Hepatocyte (in vitro differentiated cells): ENCODE measurements around the gene S100A4. TPM values are rescaled to one million over a fixed set of nuclear protein-coding genes. Genes with fewer than 3 reads are reported as not detected.

Source experiments
- DNase-seq: peaks from one replicate; pipeline ENCODE4 v3.0.0-alpha.2; 2016; ENCODE audit warnings: low spot score
- H2AFZ ChIP-seq: fragments of 200-600 bp; sonication (generic); 2 replicates; pipeline ENCODE4 v1.6.0; 2016; ENCODE audit warnings: antibody characterized with exemption, mild to moderate bottlenecking
- H3K27ac ChIP-seq: fragments of 200-600 bp; sonication (generic); 2 replicates; pipeline ENCODE4 v1.5.1; 2016; ENCODE audit warnings: mild to moderate bottlenecking
- H3K27me3 ChIP-seq: fragments of 200-600 bp; sonication (generic); 2 replicates; pipeline ENCODE4 v1.6.1; 2016
- H3K36me3 ChIP-seq: fragments of 200-600 bp; sonication (generic); replicated peaks from 2 replicates; pipeline ENCODE4 v1.5.1; 2016; ENCODE audit warnings: low read depth; ENCODE audit not compliant: insufficient read depth
- H3K4me1 ChIP-seq: fragments of 200-600 bp; sonication (generic); 2 replicates; pipeline ENCODE4 v1.5.1; 2016; ENCODE audit warnings: mild to moderate bottlenecking, moderate library complexity; ENCODE audit not compliant: insufficient read depth
- H3K4me2 ChIP-seq: fragments of 200-600 bp; sonication (generic); 2 replicates; pipeline ENCODE4 v1.6.0; 2016
- H3K4me3 ChIP-seq: fragments of 200-600 bp; sonication (generic); 2 replicates; pipeline ENCODE4 v1.5.1; 2016; ENCODE audit warnings: mild to moderate bottlenecking
- H3K79me2 ChIP-seq: fragments of 200-600 bp; sonication (generic); 2 replicates; pipeline ENCODE4 v1.6.0; 2017; ENCODE audit warnings: mild to moderate bottlenecking
- H3K9me2 ChIP-seq: fragments of 200-600 bp; sonication (generic); replicated peaks from 2 replicates; pipeline ENCODE4 v1.6.0; 2017; ENCODE audit warnings: mild to moderate bottlenecking; ENCODE audit not compliant: insufficient read depth
- H3K9me3 ChIP-seq: fragments of 200-600 bp; sonication (generic); 2 replicates; pipeline ENCODE4 v1.5.1; 2016; ENCODE audit warnings: low read depth, mild to moderate bottlenecking
- H4K20me1 ChIP-seq: fragments of 200-600 bp; sonication (generic); 2 replicates; pipeline ENCODE4 v1.6.0; 2016; ENCODE audit warnings: mild to moderate bottlenecking; ENCODE audit not compliant: insufficient read depth, poor library complexity, severe bottlenecking
- EZH2 ChIP-seq: fragments of 200-600 bp; sonication (generic); IDR thresholded peaks from 2 replicates; pipeline ENCODE4 v1.6.1; 2016; ENCODE audit warnings: antibody characterized with exemption, mild to moderate bottlenecking, borderline replicate concordance
- EZH2phosphoT487 ChIP-seq: fragments of 200-600 bp; sonication (generic); IDR thresholded peaks from one replicate; pipeline ENCODE4 v1.6.1; 2018; ENCODE audit warnings: antibody characterized with exemption, mild to moderate bottlenecking, low read depth, moderate library complexity; ENCODE audit not compliant: unreplicated experiment, severe bottlenecking
- WGBS: methylation state at CpG from one replicate; pipeline ENCODE4 v1.1.6; 2016; ENCODE audit warnings: low lambda C conversion rate; ENCODE audit errors: missing lambda C conversion rate; 5-methylcytosine and 5-hydroxymethylcytosine counted together
- polyA plus RNA-seq: library from polyadenylated mRNA; unstranded; fragments of >200 nt; fragmentation: Nextera tagmentation; extraction: Ambion mirVana; gene quantifications from 2 replicates; pipeline ENCODE4 v1.2.1, GENCODE V29; 2016
- total RNA-seq: library from RNA; depleted of rRNA; stranded (reverse); fragments of >200 nt; gene quantifications from 2 replicates; pipeline ENCODE4 v1.2.3, GENCODE V29; 2014
- TF ChIP-seq, protein P1 (sequence below): fragments of 200-600 bp; sonication (generic); IDR thresholded peaks from 2 replicates; pipeline ENCODE4 v1.5.1; 2016; ENCODE audit warnings: antibody characterized with exemption, mild to moderate bottlenecking; ENCODE audit not compliant: poor library complexity

Gene S100A4
- total and polyA plus RNA-seq, 2 experiments from 2014 or later = 64.1 to 116 TPM

GRCh38 chr1:153509729-153510354 is 35.8 kb downstream of the S100A4 start:
- TF ChIP-seq, protein P1, sequence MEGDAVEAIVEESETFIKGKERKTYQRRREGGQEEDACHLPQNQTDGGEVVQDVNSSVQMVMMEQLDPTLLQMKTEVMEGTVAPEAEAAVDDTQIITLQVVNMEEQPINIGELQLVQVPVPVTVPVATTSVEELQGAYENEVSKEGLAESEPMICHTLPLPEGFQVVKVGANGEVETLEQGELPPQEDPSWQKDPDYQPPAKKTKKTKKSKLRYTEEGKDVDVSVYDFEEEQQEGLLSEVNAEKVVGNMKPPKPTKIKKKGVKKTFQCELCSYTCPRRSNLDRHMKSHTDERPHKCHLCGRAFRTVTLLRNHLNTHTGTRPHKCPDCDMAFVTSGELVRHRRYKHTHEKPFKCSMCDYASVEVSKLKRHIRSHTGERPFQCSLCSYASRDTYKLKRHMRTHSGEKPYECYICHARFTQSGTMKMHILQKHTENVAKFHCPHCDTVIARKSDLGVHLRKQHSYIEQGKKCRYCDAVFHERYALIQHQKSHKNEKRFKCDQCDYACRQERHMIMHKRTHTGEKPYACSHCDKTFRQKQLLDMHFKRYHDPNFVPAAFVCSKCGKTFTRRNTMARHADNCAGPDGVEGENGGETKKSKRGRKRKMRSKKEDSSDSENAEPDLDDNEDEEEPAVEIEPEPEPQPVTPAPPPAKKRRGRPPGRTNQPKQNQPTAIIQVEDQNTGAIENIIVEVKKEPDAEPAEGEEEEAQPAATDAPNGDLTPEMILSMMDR = peak; percentile 41
- TF ChIP-seq EZH2 (no peak), EZH2phosphoT487 (no peak)
- no peaks in the 10 kb centered on the region for H3K27me3 ChIP-seq
- no peaks in the 10 kb centered on the region for H3K9me3 ChIP-seq
- H3K4me1 ChIP-seq = peaks cover 18% of the 10 kb centered on the region
- no peaks in the 10 kb centered on the region for H3K36me3 ChIP-seq
- no peak overlapping the region for H3K27ac ChIP-seq
- WGBS = 53% methylated on average over 4 of the region's 4 CpGs
- H3K4me3 ChIP-seq = no peak overlapping the region
- no peaks in the 10 kb centered on the region for H3K9me2 ChIP-seq
- no peaks in the 10 kb centered on the region for H4K20me1 ChIP-seq
- no peak overlapping the region for H3K4me2 ChIP-seq
- H3K79me2 ChIP-seq = no peaks in the 10 kb centered on the region
- no peak overlapping the region for H2AFZ ChIP-seq
- DNase-seq = peak; percentile 44

- no peaks in the 10 kb centered on the region for H3K9me2 ChIP-seq
- peaks cover 18% of the 10 kb centered on the region for H3K4me1 ChIP-seq
- TF ChIP-seq, protein P1 = no peak
- TF ChIP-seq EZH2 = no peak
- no peak for TF ChIP-seq EZH2phosphoT487
- H4K20me1 ChIP-seq = no peaks in the 10 kb centered on the region
- no peaks in the 10 kb centered on the region for H3K9me3 ChIP-seq
- no peaks in the 10 kb centered on the region for H3K79me2 ChIP-seq
- 94% methylated on average over 3 of the region's 3 CpGs for WGBS
- no peak overlapping the region for H2AFZ ChIP-seq
- DNase-seq = no peak
- H3K4me2 ChIP-seq = no peak overlapping the region
- no peaks in the 10 kb centered on the region for H3K27me3 ChIP-seq
- no peak overlapping the region for H3K27ac ChIP-seq
- no peaks in the 10 kb centered on the region for H3K36me3 ChIP-seq
- H3K4me3 ChIP-seq = no peak overlapping the region
Observed at GRCh38 chr1:153509036-153509435, 36.6 kb downstream of the S100A4 start.

GRCh38 chr1:153507926-153508583 is 37.6 kb downstream of the S100A4 start:
- Histone ChIP-seq H3K36me3 (no peaks in the 10 kb centered on the region), H3K27me3 (no peaks in the 10 kb centered on the region), H3K79me2 (no peaks in the 10 kb centered on the region), H4K20me1 (no peaks in the 10 kb centered on the region), H3K4me3 (no peak overlapping the region), H3K9me2 (no peaks in the 10 kb centered on the region), H2AFZ (no peak overlapping the region), H3K27ac (peak overlapping the region; percentile 71), H3K9me3 (no peaks in the 10 kb centered on the region), H3K4me1 (peaks cover 18% of the 10 kb centered on the region), H3K4me2 (no peak overlapping the region)
- 87% methylated on average over 11 of the region's 11 CpGs for WGBS
- DNase-seq = no peak
- TF ChIP-seq EZH2phosphoT487 = no peak
- TF ChIP-seq, protein P1 = no peak
- no peak for TF ChIP-seq EZH2
